Measurements from ENCODE around the gene GLB1L. TPM values are rescaled to one million over a fixed set of nuclear protein-coding genes. Genes with fewer than 3 reads are reported as not detected.
A peak's percentile ranks its signal among the peaks of the same experiment; 100 is the strongest.

GLB1L gene
- polyA plus RNA-seq, 1 of the 3 experiments (the other 2 are of a cell fraction) = 11.7 TPM

DNA sequence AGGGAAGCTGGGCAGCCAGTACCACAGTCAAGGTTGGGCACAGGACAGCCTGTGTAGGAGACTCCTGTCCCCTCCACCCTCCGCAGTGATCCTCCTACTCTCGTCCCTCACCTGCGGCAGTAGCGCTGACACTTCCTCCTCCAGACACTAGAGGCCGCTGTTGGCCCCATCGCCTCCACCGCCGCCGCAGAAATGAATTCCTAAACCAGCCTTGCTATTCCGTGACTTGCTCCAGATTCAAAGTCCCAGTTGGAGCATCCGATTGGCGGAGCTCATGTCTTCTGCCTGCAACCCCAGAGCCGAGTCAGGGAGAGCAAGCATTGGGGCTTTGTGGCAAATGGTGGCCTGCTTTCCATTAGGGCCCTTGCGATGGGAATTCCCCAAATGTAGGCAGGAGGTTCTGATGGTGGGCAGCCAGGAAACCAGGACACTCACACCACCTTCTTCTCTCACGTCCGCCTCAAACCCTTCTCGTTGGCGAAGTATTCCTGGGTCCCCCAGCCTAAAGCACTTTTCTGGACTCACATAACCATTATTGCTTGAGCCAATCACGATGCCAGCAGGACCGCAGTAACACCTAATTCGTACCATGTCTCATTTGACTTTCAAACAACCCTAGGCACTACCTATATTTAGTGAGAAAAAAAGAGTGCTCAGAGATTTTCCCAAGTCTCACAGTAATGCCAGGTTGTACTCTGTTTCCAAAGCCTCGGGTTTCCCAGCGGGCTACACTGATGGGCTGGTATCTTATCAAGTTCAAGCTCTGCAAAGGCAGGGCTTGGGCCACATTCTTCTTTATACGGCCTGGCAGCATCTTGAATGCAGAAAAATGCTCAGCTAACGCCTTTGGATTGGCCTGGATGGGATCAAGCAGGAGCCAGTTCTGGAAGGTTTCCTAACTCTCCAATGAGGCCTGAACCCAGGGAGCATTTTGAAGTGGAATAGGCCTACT is 32.7 kb upstream of the GLB1L start (continued):
- TF ChIP-seq, protein P1, sequence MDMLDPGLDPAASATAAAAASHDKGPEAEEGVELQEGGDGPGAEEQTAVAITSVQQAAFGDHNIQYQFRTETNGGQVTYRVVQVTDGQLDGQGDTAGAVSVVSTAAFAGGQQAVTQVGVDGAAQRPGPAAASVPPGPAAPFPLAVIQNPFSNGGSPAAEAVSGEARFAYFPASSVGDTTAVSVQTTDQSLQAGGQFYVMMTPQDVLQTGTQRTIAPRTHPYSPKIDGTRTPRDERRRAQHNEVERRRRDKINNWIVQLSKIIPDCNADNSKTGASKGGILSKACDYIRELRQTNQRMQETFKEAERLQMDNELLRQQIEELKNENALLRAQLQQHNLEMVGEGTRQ (IDR thresholded peaks at IDR 0.05; ENCODE audit: borderline replicate concordance, low read depth, low read length) = no peak
- TF ChIP-seq, protein P2, sequence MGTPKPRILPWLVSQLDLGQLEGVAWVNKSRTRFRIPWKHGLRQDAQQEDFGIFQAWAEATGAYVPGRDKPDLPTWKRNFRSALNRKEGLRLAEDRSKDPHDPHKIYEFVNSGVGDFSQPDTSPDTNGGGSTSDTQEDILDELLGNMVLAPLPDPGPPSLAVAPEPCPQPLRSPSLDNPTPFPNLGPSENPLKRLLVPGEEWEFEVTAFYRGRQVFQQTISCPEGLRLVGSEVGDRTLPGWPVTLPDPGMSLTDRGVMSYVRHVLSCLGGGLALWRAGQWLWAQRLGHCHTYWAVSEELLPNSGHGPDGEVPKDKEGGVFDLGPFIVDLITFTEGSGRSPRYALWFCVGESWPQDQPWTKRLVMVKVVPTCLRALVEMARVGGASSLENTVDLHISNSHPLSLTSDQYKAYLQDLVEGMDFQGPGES (IDR thresholded peaks at IDR 0.05; ENCODE audit: low read depth, low read length) = no peak
- TF ChIP-seq TAF1 (IDR thresholded peaks at IDR 0.05; ENCODE audit: borderline replicate concordance, low read depth, low read length) (0 out of 2 replicates have a peak, but pooled peaks have one; percentile 7), SIN3A (IDR thresholded peaks at IDR 0.05; ENCODE audit: borderline replicate concordance, low read depth, low read length) (no peak), NRF1 (IDR thresholded peaks at IDR 0.05; ENCODE audit: low read depth, low read length) (no peak), FOSL2 (IDR thresholded peaks at IDR 0.05; ENCODE audit: borderline replicate concordance, low read depth) (no peak), RFX5 (IDR thresholded peaks at IDR 0.05; ENCODE audit: low read length) (no peak), EZH2phosphoT487 (IDR thresholded peaks at IDR 0.05; ENCODE audit: borderline replicate concordance, low read depth) (no peak), GABPA (IDR thresholded peaks at IDR 0.05; ENCODE audit: low read depth) (no peak), RCOR1 (IDR thresholded peaks at IDR 0.05; ENCODE audit: low read length) (no peak), FOXJ3 (CRISPR knock-in tag; IDR thresholded peaks at IDR 0.05) (no peak), RAD21 (IDR thresholded peaks at IDR 0.05; ENCODE audit: low read length) (peak; percentile 73), TEAD4 (IDR thresholded peaks at IDR 0.05; ENCODE audit: borderline replicate concordance, insufficient read depth) (no peak), MEF2A (IDR thresholded peaks at IDR 0.05; ENCODE audit: borderline replicate concordance, low read depth) (no peak), ELF1 (IDR thresholded peaks at IDR 0.05) (no peak), CHD2 (IDR thresholded peaks at IDR 0.05; ENCODE audit: low read length, partially characterized antibody) (peak; percentile 19), TCF12 (IDR thresholded peaks at IDR 0.05) (no peak), SMC3 (IDR thresholded peaks at IDR 0.05; ENCODE audit: low read depth, low read length) (peak; percentile 57)
- TF ChIP-seq, protein P3, sequence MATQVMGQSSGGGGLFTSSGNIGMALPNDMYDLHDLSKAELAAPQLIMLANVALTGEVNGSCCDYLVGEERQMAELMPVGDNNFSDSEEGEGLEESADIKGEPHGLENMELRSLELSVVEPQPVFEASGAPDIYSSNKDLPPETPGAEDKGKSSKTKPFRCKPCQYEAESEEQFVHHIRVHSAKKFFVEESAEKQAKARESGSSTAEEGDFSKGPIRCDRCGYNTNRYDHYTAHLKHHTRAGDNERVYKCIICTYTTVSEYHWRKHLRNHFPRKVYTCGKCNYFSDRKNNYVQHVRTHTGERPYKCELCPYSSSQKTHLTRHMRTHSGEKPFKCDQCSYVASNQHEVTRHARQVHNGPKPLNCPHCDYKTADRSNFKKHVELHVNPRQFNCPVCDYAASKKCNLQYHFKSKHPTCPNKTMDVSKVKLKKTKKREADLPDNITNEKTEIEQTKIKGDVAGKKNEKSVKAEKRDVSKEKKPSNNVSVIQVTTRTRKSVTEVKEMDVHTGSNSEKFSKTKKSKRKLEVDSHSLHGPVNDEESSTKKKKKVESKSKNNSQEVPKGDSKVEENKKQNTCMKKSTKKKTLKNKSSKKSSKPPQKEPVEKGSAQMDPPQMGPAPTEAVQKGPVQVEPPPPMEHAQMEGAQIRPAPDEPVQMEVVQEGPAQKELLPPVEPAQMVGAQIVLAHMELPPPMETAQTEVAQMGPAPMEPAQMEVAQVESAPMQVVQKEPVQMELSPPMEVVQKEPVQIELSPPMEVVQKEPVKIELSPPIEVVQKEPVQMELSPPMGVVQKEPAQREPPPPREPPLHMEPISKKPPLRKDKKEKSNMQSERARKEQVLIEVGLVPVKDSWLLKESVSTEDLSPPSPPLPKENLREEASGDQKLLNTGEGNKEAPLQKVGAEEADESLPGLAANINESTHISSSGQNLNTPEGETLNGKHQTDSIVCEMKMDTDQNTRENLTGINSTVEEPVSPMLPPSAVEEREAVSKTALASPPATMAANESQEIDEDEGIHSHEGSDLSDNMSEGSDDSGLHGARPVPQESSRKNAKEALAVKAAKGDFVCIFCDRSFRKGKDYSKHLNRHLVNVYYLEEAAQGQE (IDR thresholded peaks at IDR 0.05; ENCODE audit: low read depth, low read length) = no peak
- TF ChIP-seq, protein P4, sequence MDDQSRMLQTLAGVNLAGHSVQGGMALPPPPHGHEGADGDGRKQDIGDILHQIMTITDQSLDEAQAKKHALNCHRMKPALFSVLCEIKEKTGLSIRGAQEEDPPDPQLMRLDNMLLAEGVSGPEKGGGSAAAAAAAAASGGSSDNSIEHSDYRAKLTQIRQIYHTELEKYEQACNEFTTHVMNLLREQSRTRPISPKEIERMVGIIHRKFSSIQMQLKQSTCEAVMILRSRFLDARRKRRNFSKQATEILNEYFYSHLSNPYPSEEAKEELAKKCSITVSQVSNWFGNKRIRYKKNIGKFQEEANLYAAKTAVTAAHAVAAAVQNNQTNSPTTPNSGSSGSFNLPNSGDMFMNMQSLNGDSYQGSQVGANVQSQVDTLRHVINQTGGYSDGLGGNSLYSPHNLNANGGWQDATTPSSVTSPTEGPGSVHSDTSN (IDR thresholded peaks at IDR 0.05) = no peak
